ENCODE measurements around the gene LDAH.

The LDAH gene

DNA sequence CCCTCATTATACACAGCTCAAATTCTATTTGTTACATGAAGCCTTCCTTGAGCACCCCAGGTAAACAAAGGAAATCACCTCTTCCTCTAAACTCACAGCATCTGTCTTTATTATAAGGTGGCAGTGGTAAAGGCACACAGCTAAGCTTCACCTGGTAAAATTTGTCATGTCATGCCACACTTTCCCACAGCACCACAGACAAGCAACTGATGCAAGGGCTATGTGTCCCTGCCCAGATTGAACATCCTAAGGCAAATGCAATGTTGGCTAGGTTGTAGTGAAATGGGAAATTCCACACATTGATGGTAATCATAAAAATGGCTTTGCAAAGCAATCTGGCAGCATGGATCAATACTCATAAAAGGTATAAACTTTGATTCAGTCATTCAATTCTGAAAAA lies 18.9 kb downstream of the LDAH start:
- ATAC-seq (ENCODE audit: insufficient read depth, low read depth) = no peak
- Histone ChIP-seq H4K20me1 (ENCODE audit: insufficient read depth, low read length) (peaks cover 7% of the 10 kb centered on the region; the same call in 1 of the 2 replicates), H3K4me1 (ENCODE audit: insufficient read depth, low read length) (no peaks in the 10 kb centered on the region), H3K36me3 (ENCODE audit: insufficient read depth, low read length) (no peaks in the 10 kb centered on the region), H3K27ac (ENCODE audit: low read length) (no peak overlapping the region), H3K79me2 (ENCODE audit: insufficient read depth, low read length) (peaks cover 10% of the 10 kb centered on the region; the same call in 1 of the 2 replicates), H3K27me3 (ENCODE audit: insufficient read depth, low read length, poor library complexity) (no peaks in the 10 kb centered on the region), H3K4me3 (ENCODE audit: low read depth in 1 of 2, low read length in 2 of 2) (no peak overlapping the region), H2AFZ (ENCODE audit: low read depth, low read length) (no peak overlapping the region), H3K4me2 (ENCODE audit: insufficient read depth, low read length) (no peak overlapping the region), H3K9ac (ENCODE audit: low read depth, low read length) (no peak overlapping the region), H3K9me3 (ENCODE audit: insufficient read depth, low read length, severe bottlenecking) (no peaks in the 10 kb centered on the region)
- TF ChIP-seq, protein P1, sequence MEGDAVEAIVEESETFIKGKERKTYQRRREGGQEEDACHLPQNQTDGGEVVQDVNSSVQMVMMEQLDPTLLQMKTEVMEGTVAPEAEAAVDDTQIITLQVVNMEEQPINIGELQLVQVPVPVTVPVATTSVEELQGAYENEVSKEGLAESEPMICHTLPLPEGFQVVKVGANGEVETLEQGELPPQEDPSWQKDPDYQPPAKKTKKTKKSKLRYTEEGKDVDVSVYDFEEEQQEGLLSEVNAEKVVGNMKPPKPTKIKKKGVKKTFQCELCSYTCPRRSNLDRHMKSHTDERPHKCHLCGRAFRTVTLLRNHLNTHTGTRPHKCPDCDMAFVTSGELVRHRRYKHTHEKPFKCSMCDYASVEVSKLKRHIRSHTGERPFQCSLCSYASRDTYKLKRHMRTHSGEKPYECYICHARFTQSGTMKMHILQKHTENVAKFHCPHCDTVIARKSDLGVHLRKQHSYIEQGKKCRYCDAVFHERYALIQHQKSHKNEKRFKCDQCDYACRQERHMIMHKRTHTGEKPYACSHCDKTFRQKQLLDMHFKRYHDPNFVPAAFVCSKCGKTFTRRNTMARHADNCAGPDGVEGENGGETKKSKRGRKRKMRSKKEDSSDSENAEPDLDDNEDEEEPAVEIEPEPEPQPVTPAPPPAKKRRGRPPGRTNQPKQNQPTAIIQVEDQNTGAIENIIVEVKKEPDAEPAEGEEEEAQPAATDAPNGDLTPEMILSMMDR (IDR thresholded peaks at IDR 0.05; ENCODE audit: borderline replicate concordance, extremely low read depth, low read length, poor library complexity, severe bottlenecking) = no peak
- no peak for TF ChIP-seq EZH2 (IDR thresholded peaks at IDR 0.05; ENCODE audit: borderline replicate concordance, low read depth, low read length, severe bottlenecking)
- no peak for DNase-seq

DNA sequence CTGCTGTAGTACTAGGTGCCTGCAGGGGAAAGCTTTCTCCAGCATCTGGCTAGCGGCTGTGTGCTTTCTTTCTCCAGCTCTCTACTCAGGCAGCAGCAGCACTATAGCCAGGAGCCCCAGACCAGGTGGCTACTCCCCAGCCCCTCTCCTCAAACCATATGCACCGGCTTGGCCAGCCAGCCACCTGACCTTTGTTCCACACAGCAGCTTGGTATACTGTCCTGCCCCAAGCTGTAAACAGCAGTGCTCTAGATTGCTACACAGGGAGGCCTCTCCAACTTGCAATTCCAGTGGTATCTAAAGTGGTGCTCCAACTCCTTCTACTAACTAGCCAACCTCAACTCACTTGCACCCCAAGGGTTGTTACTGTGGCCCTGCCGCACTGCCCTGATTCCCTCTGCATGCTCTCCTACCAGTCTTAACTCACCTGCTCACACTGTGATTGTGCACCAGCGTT lies 19.6 kb downstream of the LDAH start:
- Histone ChIP-seq H3K4me3 (ENCODE audit: low read depth in 1 of 2, low read length in 2 of 2) (no peak overlapping the region), H2AFZ (ENCODE audit: low read depth, low read length) (no peak overlapping the region), H3K79me2 (ENCODE audit: insufficient read depth, low read length) (peaks cover 10% of the 10 kb centered on the region; the same call in 1 of the 2 replicates), H3K27me3 (ENCODE audit: insufficient read depth, low read length, poor library complexity) (no peaks in the 10 kb centered on the region), H3K4me2 (ENCODE audit: insufficient read depth, low read length) (no peak overlapping the region), H3K9me3 (ENCODE audit: insufficient read depth, low read length, severe bottlenecking) (no peaks in the 10 kb centered on the region), H3K27ac (ENCODE audit: low read length) (no peak overlapping the region), H3K9ac (ENCODE audit: low read depth, low read length) (no peak overlapping the region), H3K4me1 (ENCODE audit: insufficient read depth, low read length) (no peaks in the 10 kb centered on the region), H4K20me1 (ENCODE audit: insufficient read depth, low read length) (peaks cover 7% of the 10 kb centered on the region; the same call in 1 of the 2 replicates), H3K36me3 (ENCODE audit: insufficient read depth, low read length) (no peaks in the 10 kb centered on the region)
- TF ChIP-seq, protein P1 (IDR thresholded peaks at IDR 0.05; ENCODE audit: borderline replicate concordance, extremely low read depth, low read length, poor library complexity, severe bottlenecking) = no peak
- TF ChIP-seq EZH2 (IDR thresholded peaks at IDR 0.05; ENCODE audit: borderline replicate concordance, low read depth, low read length, severe bottlenecking) = no peak
- DNase-seq = no peak
- no peak for ATAC-seq (ENCODE audit: insufficient read depth, low read depth)

DNA sequence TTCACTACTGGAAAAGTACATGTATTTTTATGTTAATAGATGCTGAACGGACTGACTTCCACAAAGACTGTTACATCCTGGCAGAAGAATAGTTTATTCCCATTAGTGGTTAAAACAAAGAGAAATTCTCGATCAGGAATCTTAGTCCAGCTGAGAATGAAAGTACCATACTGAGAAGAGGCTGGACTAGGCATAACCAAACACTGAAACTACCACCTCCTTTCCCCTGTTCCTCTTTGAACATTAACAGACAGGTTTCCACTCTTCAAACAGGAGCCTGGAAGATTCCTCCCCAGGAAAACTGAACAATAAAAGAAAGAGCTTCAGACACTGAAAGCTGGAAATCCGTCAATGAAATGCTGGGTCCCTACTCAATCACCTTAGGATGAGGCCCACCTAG lies 25.8 kb downstream of the LDAH start:
- no peaks in the 10 kb centered on the region for H4K20me1 ChIP-seq (ENCODE audit: insufficient read depth, low read length)
- TF ChIP-seq, protein P1 (IDR thresholded peaks at IDR 0.05; ENCODE audit: borderline replicate concordance, extremely low read depth, low read length, poor library complexity, severe bottlenecking) = no peak
- TF ChIP-seq EZH2 (IDR thresholded peaks at IDR 0.05; ENCODE audit: borderline replicate concordance, low read depth, low read length, severe bottlenecking) = no peak
- no peak overlapping the region for H3K9ac ChIP-seq (ENCODE audit: low read depth, low read length)
- DNase-seq = no peak
- 0 out of 2 replicates have a peak, but pooled peaks cover 2% of the 10 kb centered on the region for H3K79me2 ChIP-seq (ENCODE audit: insufficient read depth, low read length)
- H3K27me3 ChIP-seq (ENCODE audit: insufficient read depth, low read length, poor library complexity) = no peaks in the 10 kb centered on the region
- H3K4me3 ChIP-seq (ENCODE audit: low read depth in 1 of 2, low read length in 2 of 2) = no peak overlapping the region
- H3K36me3 ChIP-seq (ENCODE audit: insufficient read depth, low read length) = no peaks in the 10 kb centered on the region; the same call in 1 of the 2 replicates
- H3K9me3 ChIP-seq (ENCODE audit: insufficient read depth, low read length, severe bottlenecking) = no peaks in the 10 kb centered on the region
- H3K4me1 ChIP-seq (ENCODE audit: insufficient read depth, low read length) = no peaks in the 10 kb centered on the region
- no peak overlapping the region for H3K4me2 ChIP-seq (ENCODE audit: insufficient read depth, low read length)
- no peak overlapping the region for H3K27ac ChIP-seq (ENCODE audit: low read length)
- H2AFZ ChIP-seq (ENCODE audit: low read depth, low read length) = no peak overlapping the region
- no peak for ATAC-seq (ENCODE audit: insufficient read depth, low read depth)

Data from DND-41 (cell line).